H1 (cell line): ENCODE data around the gene DOCK3. TPM values are rescaled to one million over a fixed set of nuclear protein-coding genes. Genes with fewer than 3 reads are reported as not detected.

Experiments
- CTCF ChIA-PET: fragments of 300-600 bp; sonication (Branson Sonifier 250); formaldehyde crosslinking; loops from one replicate; lab custom pipeline; 2021; ENCODE audit not compliant: partially characterized antibody; lab: Charles Lee
- POLR2A ChIA-PET: fragments of 300-600 bp; sonication (Branson Sonifier 250); formaldehyde crosslinking; loops from one replicate; lab custom pipeline; 2021; ENCODE audit warnings: inconsistent platforms; ENCODE audit not compliant: partially characterized antibody; lab: Charles Lee
- DNase-seq, 2 experiments: peaks; one replicate each; pipeline versions ENCODE4 v3.0.0 to v3.0.0-alpha.2; 2010 to 2022; ENCODE audit warnings: low spot score in 2 of 2, low read depth in 1 of 2, mixed read lengths in 1 of 2
- FAIRE-seq: peaks from 2 replicates; lab custom pipeline; 2011; peaks lifted over from hg19 to GRCh38; lab: Jason Lieb, UNC
- H2AFZ ChIP-seq: 2 replicates; pipeline ENCODE4 v1.8.1; 2012; ENCODE audit warnings: low read length, inconsistent platforms
- H2AK5ac ChIP-seq: 2 replicates; pipeline ENCODE4 v1.6.1; 2013; ENCODE audit warnings: low read depth, low read length
- H2BK120ac ChIP-seq: replicated peaks from 2 replicates; pipeline ENCODE3; 2013; ENCODE audit warnings: low read depth, low read length, inconsistent platforms
- H2BK12ac ChIP-seq: 2 replicates; pipeline ENCODE4 v1.6.1; 2013; ENCODE audit warnings: low read depth, low read length
- H2BK15ac ChIP-seq: 2 replicates; pipeline ENCODE4 v1.6.1; 2013; ENCODE audit warnings: low read length
- H2BK20ac ChIP-seq: 2 replicates; pipeline ENCODE4 v1.6.1; 2013; ENCODE audit warnings: low read length
- H2BK5ac ChIP-seq: 2 replicates; pipeline ENCODE4 v1.6.1; 2013; ENCODE audit warnings: low read depth, low read length
- H3K14ac ChIP-seq: 2 replicates; pipeline ENCODE4 v1.6.1; 2013; ENCODE audit warnings: inconsistent platforms; ENCODE audit not compliant: insufficient read length
- H3K18ac ChIP-seq: 2 replicates; pipeline ENCODE4 v1.6.1; 2013; ENCODE audit warnings: low read length; ENCODE audit errors: extremely low read depth
- H3K23ac ChIP-seq: 2 replicates; pipeline ENCODE4 v1.6.1; 2013; ENCODE audit warnings: inconsistent platforms; ENCODE audit not compliant: insufficient read length
- H3K23me2 ChIP-seq: 2 replicates; pipeline ENCODE4 v1.6.1; 2013; ENCODE audit warnings: low read depth, low read length
- H3K27ac ChIP-seq: 2 replicates; pipeline ENCODE4 v1.6.1; 2011; ENCODE audit warnings: low read depth, low read length, inconsistent platforms
- H3K27me3 ChIP-seq, 4 experiments: replicated peaks in 1 of 4; 1 replicate in 1 of 4; 2 replicates in 3 of 4; pipeline versions ENCODE4 v1.6.1 to v1.8.1; 2011 to 2013; ENCODE audit warnings: low read length in 3 of 4, mild to moderate bottlenecking in 3 of 4, inconsistent platforms in 2 of 4, mixed read lengths in 2 of 4, moderate library complexity in 1 of 4; ENCODE audit not compliant: control insufficient read depth in 3 of 4, insufficient read depth in 3 of 4; ENCODE audit errors: extremely low read depth in 1 of 4
- H3K36me3 ChIP-seq, 4 experiments: 2 replicates each; pipeline versions ENCODE4 v1.6.1 to v1.8.1; 2011 to 2013; ENCODE audit warnings: mild to moderate bottlenecking in 4 of 4, low read length in 3 of 4, moderate library complexity in 2 of 4, control low read depth in 1 of 4, inconsistent platforms in 1 of 4; ENCODE audit not compliant: insufficient read depth in 4 of 4, control insufficient read depth in 2 of 4
- H3K4ac ChIP-seq: replicated peaks from 2 replicates; pipeline ENCODE3; 2013; ENCODE audit warnings: low read length, low read depth, mixed read lengths, inconsistent platforms; ENCODE audit not compliant: insufficient read length
- H3K4me1 ChIP-seq, 4 experiments: replicated peaks in 1 of 4; 1 replicate in 1 of 4; 2 replicates in 3 of 4; pipeline versions ENCODE4 v1.6.1 to v1.8.1; 2011 to 2013; ENCODE audit warnings: low read length in 3 of 4, inconsistent platforms in 2 of 4, mixed read lengths in 1 of 4; ENCODE audit not compliant: insufficient read depth in 4 of 4, control insufficient read depth in 3 of 4
- H3K4me2 ChIP-seq, 2 experiments: 2 replicates each; pipeline versions ENCODE4 v1.6.1 to v1.8.1; 2011 to 2013; ENCODE audit warnings: low read depth in 2 of 2, low read length in 2 of 2, control low read depth in 1 of 2, inconsistent platforms in 1 of 2, mild to moderate bottlenecking in 1 of 2; ENCODE audit not compliant: insufficient read depth in 1 of 2
- H3K4me3 ChIP-seq, 4 experiments: fragments of 200-600, 300-600 bp in 1 of 4; sonication (generic), shearing (Covaris generic), sonication (Bioruptor Twin) in 1 of 4; 2 replicates each; pipeline versions ENCODE4 v1.5.1 to v1.8.1; 2011 to 2016; ENCODE audit warnings: low read length in 4 of 4, low read depth in 3 of 4, control low read depth in 2 of 4, inconsistent platforms in 2 of 4, mild to moderate bottlenecking in 2 of 4, mixed read lengths in 1 of 4, moderate library complexity in 1 of 4; ENCODE audit not compliant: insufficient read depth in 2 of 4; ENCODE audit errors: extremely low read depth in 1 of 4
- H3K56ac ChIP-seq: replicated peaks from 2 replicates; pipeline ENCODE3; 2013; ENCODE audit warnings: low read depth, mild to moderate bottlenecking, mixed read lengths, low read length, inconsistent platforms; ENCODE audit not compliant: insufficient read length
- H3K79me1 ChIP-seq: 2 replicates; pipeline ENCODE4 v1.6.1; 2013; ENCODE audit warnings: low read depth, low read length, control low read depth
- H3K79me2 ChIP-seq, 2 experiments: 2 replicates each; pipeline versions ENCODE4 v1.6.1 to v1.8.1; 2012 to 2013; ENCODE audit warnings: low read length in 2 of 2, mild to moderate bottlenecking in 2 of 2, inconsistent platforms in 1 of 2; ENCODE audit not compliant: insufficient read depth in 2 of 2, control insufficient read depth in 1 of 2
- H3K9ac ChIP-seq, 4 experiments: replicated peaks in 1 of 4; 1 replicate in 1 of 4; 2 replicates in 3 of 4; pipeline versions ENCODE4 v1.6.1 to v1.8.1; 2011 to 2013; ENCODE audit warnings: low read depth in 3 of 4, low read length in 3 of 4, control low read depth in 2 of 4, mild to moderate bottlenecking in 2 of 4, moderate library complexity in 2 of 4, inconsistent platforms in 1 of 4; ENCODE audit errors: extremely low read depth in 1 of 4
- H3K9me3 ChIP-seq, 2 experiments: 2 replicates each; pipeline versions ENCODE4 v1.6.1 to v1.8.1; 2012 to 2013; ENCODE audit warnings: mild to moderate bottlenecking in 2 of 2, moderate library complexity in 2 of 2, control low read depth in 1 of 2, inconsistent platforms in 1 of 2, low read depth in 1 of 2, low read length in 1 of 2, mixed read lengths in 1 of 2; ENCODE audit not compliant: insufficient read depth in 2 of 2
- H4K20me1 ChIP-seq, 2 experiments: replicated peaks in 1 of 2; 2 replicates each; pipeline versions ENCODE3 to v1.8.1; 2011 to 2013; ENCODE audit warnings: inconsistent platforms in 2 of 2, low read length in 2 of 2, mild to moderate bottlenecking in 1 of 2; ENCODE audit not compliant: insufficient read depth in 2 of 2, control insufficient read depth in 1 of 2
- H4K5ac ChIP-seq: 2 replicates; pipeline ENCODE4 v1.6.1; 2013; ENCODE audit warnings: low read length, low read depth, mixed read lengths, inconsistent platforms; ENCODE audit not compliant: insufficient read length
- H4K8ac ChIP-seq: 2 replicates; pipeline ENCODE4 v1.8.0; 2013; ENCODE audit warnings: mild to moderate bottlenecking, moderate library complexity, low read length, inconsistent platforms; ENCODE audit not compliant: insufficient read depth; ENCODE audit errors: extremely low read depth
- H4K91ac ChIP-seq: replicated peaks from 2 replicates; pipeline ENCODE3; 2013; ENCODE audit warnings: low read length, mixed read lengths, inconsistent platforms; ENCODE audit not compliant: insufficient read length
- ATF2 ChIP-seq: IDR thresholded peaks from 2 replicates; pipeline ENCODE4 v1.6.1; 2012; ENCODE audit warnings: low read length, inconsistent platforms
- BRCA1 ChIP-seq: IDR thresholded peaks from 2 replicates; pipeline ENCODE4 v1.6.1; 2012; ENCODE audit warnings: low read depth, low read length, improper control_type of control experiment
- CEBPB ChIP-seq: IDR thresholded peaks from 2 replicates; pipeline ENCODE4 v1.6.1; 2012; ENCODE audit warnings: low read depth, low read length
- CHD2 ChIP-seq: IDR thresholded peaks from 2 replicates; pipeline ENCODE4 v1.6.1; 2012; ENCODE audit warnings: low read length, improper control_type of control experiment
- CREB1 ChIP-seq: IDR thresholded peaks from 2 replicates; pipeline ENCODE4 v1.6.1; 2012; ENCODE audit warnings: inconsistent platforms
- EGR1 ChIP-seq: IDR thresholded peaks from 2 replicates; pipeline ENCODE4 v1.6.1; 2011; ENCODE audit warnings: low read depth, low read length, borderline replicate concordance
- FOSL1 ChIP-seq: IDR thresholded peaks from 2 replicates; pipeline ENCODE4 v1.6.1; 2011; ENCODE audit warnings: mild to moderate bottlenecking, low read depth, low read length, moderate library complexity; ENCODE audit not compliant: insufficient read depth
- HDAC6 ChIP-seq: IDR thresholded peaks from one replicate; pipeline ENCODE4 v1.7.1; 2012; ENCODE audit warnings: low read depth, mild to moderate bottlenecking, inconsistent platforms, low read length, moderate library complexity
- KDM1A ChIP-seq: fragments of 200-600, 300-600 bp; sonication (generic); IDR thresholded peaks from 2 replicates; pipeline ENCODE4 v1.7.1; 2016; ENCODE audit warnings: mild to moderate bottlenecking, low read length, borderline replicate concordance
- RNF2 ChIP-seq: fragments of 200-900, 300-1000 bp; sonication (generic); IDR thresholded peaks from 2 replicates; pipeline ENCODE4 v1.7.1; 2016; ENCODE audit warnings: borderline replicate concordance, low read depth, mild to moderate bottlenecking, antibody characterized with exemption, low read length; ENCODE audit not compliant: poor library complexity, severe bottlenecking; ENCODE audit errors: missing control alignments
- RXRA ChIP-seq: IDR thresholded peaks from 2 replicates; pipeline ENCODE4 v1.6.1; 2011; ENCODE audit warnings: low read depth, mild to moderate bottlenecking, low read length, moderate library complexity; ENCODE audit not compliant: insufficient read depth
- WGBS, 2 experiments: shearing (Covaris generic) in 1 of 2; methylation state at CpG; one replicate each; pipeline versions ENCODE4 v1.1.6 to v1.1.7; 2013 to 2015; ENCODE audit warnings: low lambda C conversion rate in 2 of 2, mixed read lengths in 2 of 2, inconsistent platforms in 1 of 2, low coverage in 1 of 2, missing lambda C conversion rate in 1 of 2; ENCODE audit not compliant: insufficient replicate concordance in 2 of 2, insufficient coverage in 1 of 2, insufficient read length in 1 of 2; ENCODE audit errors: extremely low coverage in 1 of 2, missing lambda C conversion rate in 1 of 2; 5-methylcytosine and 5-hydroxymethylcytosine counted together
- polyA plus RNA-seq, 7 experiments: library from polyadenylated mRNA; depleted of rRNA in 3 of 7; stranded (reverse) in 5 of 7; unstranded in 2 of 7; fragments of >200 nt in 5 of 7; fragments of 200-250 nt in 2 of 7; gene quantifications; 1 replicate in 5 of 7; 2 replicates in 1 of 7; 4 replicates in 1 of 7; pipeline versions ENCODE4 v1.2.1 to v1.2.3, GENCODE V29; 2011 to 2013; ENCODE audit warnings: missing spikeins in 2 of 7, mixed read lengths in 2 of 7
- total RNA-seq: library from RNA; stranded (reverse); fragmentation: NEBNext Ultra II Directional; extraction: Animal tissue kit (Norgen Biotek cat#: 25700); gene quantifications from 2 replicates; pipeline ENCODE4 v1.2.1, GENCODE V29; 2021

DOCK3 gene
- total and polyA plus RNA-seq, 2 of the 8 experiments (the other 6 are each of a cell fraction or from before 2014, with no cell fraction given): 2.7 to 5.0 TPM

- no peaks in the 10 kb centered on the region for H3K4me1 ChIP-seq
- 0 out of 4 replicates have a peak, but pooled peaks cover 2 to 3% of the 10 kb centered on the region in 2 experiments for H3K9me3 ChIP-seq
- no peak overlapping the region for H2BK5ac ChIP-seq
- H3K4ac ChIP-seq: no peak overlapping the region
- H2BK20ac ChIP-seq: no peak overlapping the region
- no peak overlapping the region for H4K8ac ChIP-seq
- no peak overlapping the region for H4K5ac ChIP-seq
- H3K79me2 ChIP-seq: peaks cover 0 to 68% of the 10 kb centered on the region in 2 experiments; a peak in 2 of 4 replicates
- H3K23me2 ChIP-seq: no peaks in the 10 kb centered on the region; the same call in 1 of the 2 replicates
- H3K79me1 ChIP-seq: peaks cover 4% of the 10 kb centered on the region; the same call in 1 of the 2 replicates
- no peak overlapping the region for H3K14ac ChIP-seq
- H2BK120ac ChIP-seq: no peak overlapping the region
- H4K20me1 ChIP-seq: no peaks in the 10 kb centered on the region
- no peaks in the 10 kb centered on the region for H3K27me3 ChIP-seq
- H3K4me3 ChIP-seq: no peak overlapping the region
- H3K9ac ChIP-seq: no peak overlapping the region
- H2BK15ac ChIP-seq: no peak overlapping the region
- POLR2A ChIA-PET: no interaction called here
- no peak overlapping the region for H4K91ac ChIP-seq
- TF ChIP-seq ATF2 (no peak), CREB1 (no peak), BRCA1 (no peak), CHD2 (no peak), CEBPB (no peak), RXRA (no peak), KDM1A (no peak), RNF2 (no peak), FOSL1 (no peak), HDAC6 (no peak), EGR1 (no peak)
- no peak overlapping the region for H2AFZ ChIP-seq
- no peak overlapping the region for H3K56ac ChIP-seq
- no peak overlapping the region for H3K23ac ChIP-seq
- H3K36me3 ChIP-seq: no peaks in the 10 kb centered on the region
- H2AK5ac ChIP-seq: no peak overlapping the region
- WGBS, 2 experiments: 94% methylated on average over 3 of the region's 3 CpGs; no CpG with 5 or more reads in 1 of the 2 experiments
- DNase-seq: no peak
- CTCF ChIA-PET: interaction anchor here (0.7 to 1.5 kb wide), 2 partner anchors 83 to 614 kb away, joined by 4 read pairs; no protein-coding TSS in a partner anchor
- no peak overlapping the region for H2BK12ac ChIP-seq
- no peak overlapping the region for H3K18ac ChIP-seq
- no peak overlapping the region for H3K4me2 ChIP-seq
- H3K27ac ChIP-seq: no peak overlapping the region
- FAIRE-seq: no peak
Measured at GRCh38 chr3:50696276-50696675, 21.5 kb downstream of the DOCK3 start.
